Panc1 (cell line): ENCODE measurements around the gene SLC66A1. TPM values are rescaled to one million over a fixed set of nuclear protein-coding genes. Genes with fewer than 3 reads are reported as not detected.

Experiments used
- ATAC-seq: fragments of 200-7000 bp; cut with Tn5 transposase; 2 replicates; pipeline ENCODE4 v1.9.1; 2020; ENCODE audit warnings: mild to moderate bottlenecking, moderate library complexity
- BruUV-seq: library from RNA; stranded (reverse); fragments of 400-500 nt; replicated peaks from 2 replicates; lab custom pipeline; 2021; lab: Mats Ljungman, UMichigan
- CTCF ChIA-PET: fragments of 300-600 bp; sonication (Branson Sonifier 250); formaldehyde crosslinking; loops from one replicate; lab custom pipeline; 2022; ENCODE audit warnings: antibody characterized with exemption; lab: Charles Lee
- POLR2A ChIA-PET: fragments of 300-600 bp; sonication (Branson Sonifier 250); formaldehyde crosslinking; loops from one replicate; lab custom pipeline; 2022; ENCODE audit warnings: antibody characterized with exemption; lab: Charles Lee
- DNase-seq: peaks from one replicate; pipeline ENCODE4 v3.0.0-alpha.2; 2010; ENCODE audit warnings: low read depth, low spot score
- H3K27ac ChIP-seq: 2 replicates; pipeline ENCODE4 v1.5.1; 2011; ENCODE audit warnings: mild to moderate bottlenecking, low read length, inconsistent platforms
- H3K27me3 ChIP-seq: fragments of 200-500 bp; sonication (Bioruptor generic); 2 replicates; pipeline ENCODE4 v1.6.0; 2014; ENCODE audit warnings: low read length, inconsistent platforms; ENCODE audit not compliant: control insufficient read depth, insufficient read depth
- H3K36me3 ChIP-seq: fragments of 200-500 bp; sonication (Bioruptor generic); 2 replicates; pipeline ENCODE4 v1.5.1; 2014; ENCODE audit warnings: inconsistent platforms, mild to moderate bottlenecking, low read length, moderate library complexity; ENCODE audit not compliant: control insufficient read depth, insufficient read depth
- H3K4me1 ChIP-seq: 2 replicates; pipeline ENCODE4 v1.5.1; 2011; ENCODE audit warnings: inconsistent platforms, mild to moderate bottlenecking, low read length, moderate library complexity; ENCODE audit not compliant: control insufficient read depth, insufficient read depth
- H3K4me3 ChIP-seq, 2 experiments: 2 replicates each; pipeline ENCODE4 v1.5.1; 2011 to 2012; ENCODE audit warnings: low read depth in 2 of 2, low read length in 2 of 2, mild to moderate bottlenecking in 2 of 2, inconsistent platforms in 1 of 2, moderate library complexity in 1 of 2
- H3K9me3 ChIP-seq: fragments of 200-500 bp; sonication (Bioruptor generic); 2 replicates; pipeline ENCODE4 v1.5.1; 2014; ENCODE audit warnings: low read depth, mild to moderate bottlenecking, inconsistent platforms, low read length, moderate library complexity; ENCODE audit not compliant: control insufficient read depth, insufficient read depth
- POLR2AphosphoS5 ChIP-seq: IDR thresholded peaks from 2 replicates; pipeline ENCODE4 v1.6.1; 2012; ENCODE audit warnings: mild to moderate bottlenecking, low read depth, low read length, moderate library complexity
- SIN3A ChIP-seq: IDR thresholded peaks from 2 replicates; pipeline ENCODE4 v1.6.1; 2012; ENCODE audit warnings: low read depth, mild to moderate bottlenecking, low read length, moderate library complexity, borderline replicate concordance; ENCODE audit not compliant: insufficient read depth
- TCF7L2 ChIP-seq: IDR thresholded peaks from 2 replicates; pipeline ENCODE4 v1.6.1; 2011; ENCODE audit warnings: mild to moderate bottlenecking, low read depth, low read length, inconsistent platforms
- in situ Hi-C: cut with HindIII; loops from 2 replicates; pipeline ENCODE4 v1.10.0; 2016; ENCODE audit warnings: low sequenced_read_pairs, low pct_unique_long_range_greater_than_20kb
- intact Hi-C: fragments of 100-400 bp; cut with micrococcal nuclease; formaldehyde crosslinking; loops from one replicate; pipeline ENCODE4 v1.10.0; 2022; ENCODE audit not compliant: unreplicated experiment
- total RNA-seq: library from RNA; stranded (reverse); gene quantifications from one replicate; pipeline ENCODE4 v1.2.1, GENCODE V29; 2021; ENCODE audit not compliant: unreplicated experiment
- TF ChIP-seq, protein P1 (sequence below), 2 experiments: IDR thresholded peaks; 2 replicates each; pipeline ENCODE4 v1.6.1; 2011 to 2012; ENCODE audit warnings: low read depth in 2 of 2, control low read depth in 1 of 2, low read length in 1 of 2, mild to moderate bottlenecking in 1 of 2, moderate library complexity in 1 of 2; ENCODE audit not compliant: insufficient read depth in 1 of 2
- TF ChIP-seq, protein P2 (sequence below): fragments of 450-650 bp; IDR thresholded peaks from 2 replicates; pipeline ENCODE4 v1.5.1; 2017; ENCODE audit warnings: mild to moderate bottlenecking

The SLC66A1 gene
- total RNA-seq, 1 experiment from 2014 or later: 42.0 TPM

DNA sequence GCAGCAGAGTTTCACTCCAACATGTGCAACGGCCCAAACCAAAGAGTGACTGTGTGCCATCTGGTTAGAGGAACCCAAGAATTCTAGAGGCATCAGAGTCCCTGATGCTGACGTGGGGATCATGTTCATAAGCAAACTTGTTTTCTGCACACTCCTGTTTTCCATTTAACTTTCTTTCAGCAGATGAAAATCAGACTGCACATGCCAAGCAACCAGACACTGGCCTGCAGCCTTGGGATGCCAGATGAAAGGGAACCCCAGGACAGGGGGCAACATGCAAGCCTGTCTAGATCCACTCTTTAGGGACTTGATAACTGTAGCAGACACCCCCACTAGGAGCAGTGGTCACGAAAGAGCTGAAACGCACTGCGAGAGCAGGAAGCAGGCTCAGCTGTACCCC lies 56.8 kb downstream of the SLC66A1 start:
- BruUV-seq: no TSS peak
- ChIA-PET CTCF (no interaction called here), POLR2A (no interaction called here)
- no peaks in the 10 kb centered on the region for H3K9me3 ChIP-seq
- H3K27me3 ChIP-seq: no peaks in the 10 kb centered on the region
- ATAC-seq (no peak), DNase-seq (no peak)
- TF ChIP-seq SIN3A (no peak), TCF7L2 (no peak), POLR2AphosphoS5 (no peak)
- TF ChIP-seq, protein P1, sequence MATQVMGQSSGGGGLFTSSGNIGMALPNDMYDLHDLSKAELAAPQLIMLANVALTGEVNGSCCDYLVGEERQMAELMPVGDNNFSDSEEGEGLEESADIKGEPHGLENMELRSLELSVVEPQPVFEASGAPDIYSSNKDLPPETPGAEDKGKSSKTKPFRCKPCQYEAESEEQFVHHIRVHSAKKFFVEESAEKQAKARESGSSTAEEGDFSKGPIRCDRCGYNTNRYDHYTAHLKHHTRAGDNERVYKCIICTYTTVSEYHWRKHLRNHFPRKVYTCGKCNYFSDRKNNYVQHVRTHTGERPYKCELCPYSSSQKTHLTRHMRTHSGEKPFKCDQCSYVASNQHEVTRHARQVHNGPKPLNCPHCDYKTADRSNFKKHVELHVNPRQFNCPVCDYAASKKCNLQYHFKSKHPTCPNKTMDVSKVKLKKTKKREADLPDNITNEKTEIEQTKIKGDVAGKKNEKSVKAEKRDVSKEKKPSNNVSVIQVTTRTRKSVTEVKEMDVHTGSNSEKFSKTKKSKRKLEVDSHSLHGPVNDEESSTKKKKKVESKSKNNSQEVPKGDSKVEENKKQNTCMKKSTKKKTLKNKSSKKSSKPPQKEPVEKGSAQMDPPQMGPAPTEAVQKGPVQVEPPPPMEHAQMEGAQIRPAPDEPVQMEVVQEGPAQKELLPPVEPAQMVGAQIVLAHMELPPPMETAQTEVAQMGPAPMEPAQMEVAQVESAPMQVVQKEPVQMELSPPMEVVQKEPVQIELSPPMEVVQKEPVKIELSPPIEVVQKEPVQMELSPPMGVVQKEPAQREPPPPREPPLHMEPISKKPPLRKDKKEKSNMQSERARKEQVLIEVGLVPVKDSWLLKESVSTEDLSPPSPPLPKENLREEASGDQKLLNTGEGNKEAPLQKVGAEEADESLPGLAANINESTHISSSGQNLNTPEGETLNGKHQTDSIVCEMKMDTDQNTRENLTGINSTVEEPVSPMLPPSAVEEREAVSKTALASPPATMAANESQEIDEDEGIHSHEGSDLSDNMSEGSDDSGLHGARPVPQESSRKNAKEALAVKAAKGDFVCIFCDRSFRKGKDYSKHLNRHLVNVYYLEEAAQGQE (IDR thresholded peaks at IDR 0.05; ENCODE audit: insufficient read depth in 1 of 2, low read depth in 2 of 2, low read length in 1 of 2): no peak
- TF ChIP-seq, protein P2, sequence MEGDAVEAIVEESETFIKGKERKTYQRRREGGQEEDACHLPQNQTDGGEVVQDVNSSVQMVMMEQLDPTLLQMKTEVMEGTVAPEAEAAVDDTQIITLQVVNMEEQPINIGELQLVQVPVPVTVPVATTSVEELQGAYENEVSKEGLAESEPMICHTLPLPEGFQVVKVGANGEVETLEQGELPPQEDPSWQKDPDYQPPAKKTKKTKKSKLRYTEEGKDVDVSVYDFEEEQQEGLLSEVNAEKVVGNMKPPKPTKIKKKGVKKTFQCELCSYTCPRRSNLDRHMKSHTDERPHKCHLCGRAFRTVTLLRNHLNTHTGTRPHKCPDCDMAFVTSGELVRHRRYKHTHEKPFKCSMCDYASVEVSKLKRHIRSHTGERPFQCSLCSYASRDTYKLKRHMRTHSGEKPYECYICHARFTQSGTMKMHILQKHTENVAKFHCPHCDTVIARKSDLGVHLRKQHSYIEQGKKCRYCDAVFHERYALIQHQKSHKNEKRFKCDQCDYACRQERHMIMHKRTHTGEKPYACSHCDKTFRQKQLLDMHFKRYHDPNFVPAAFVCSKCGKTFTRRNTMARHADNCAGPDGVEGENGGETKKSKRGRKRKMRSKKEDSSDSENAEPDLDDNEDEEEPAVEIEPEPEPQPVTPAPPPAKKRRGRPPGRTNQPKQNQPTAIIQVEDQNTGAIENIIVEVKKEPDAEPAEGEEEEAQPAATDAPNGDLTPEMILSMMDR: no peak
- no peaks in the 10 kb centered on the region for H3K36me3 ChIP-seq
- H3K4me1 ChIP-seq: peaks cover 10% of the 10 kb centered on the region
- no peak overlapping the region for H3K4me3 ChIP-seq
- no peak overlapping the region for H3K27ac ChIP-seq
- intact Hi-C loops (no loop called here), in situ Hi-C loops (no loop called here)

DNA sequence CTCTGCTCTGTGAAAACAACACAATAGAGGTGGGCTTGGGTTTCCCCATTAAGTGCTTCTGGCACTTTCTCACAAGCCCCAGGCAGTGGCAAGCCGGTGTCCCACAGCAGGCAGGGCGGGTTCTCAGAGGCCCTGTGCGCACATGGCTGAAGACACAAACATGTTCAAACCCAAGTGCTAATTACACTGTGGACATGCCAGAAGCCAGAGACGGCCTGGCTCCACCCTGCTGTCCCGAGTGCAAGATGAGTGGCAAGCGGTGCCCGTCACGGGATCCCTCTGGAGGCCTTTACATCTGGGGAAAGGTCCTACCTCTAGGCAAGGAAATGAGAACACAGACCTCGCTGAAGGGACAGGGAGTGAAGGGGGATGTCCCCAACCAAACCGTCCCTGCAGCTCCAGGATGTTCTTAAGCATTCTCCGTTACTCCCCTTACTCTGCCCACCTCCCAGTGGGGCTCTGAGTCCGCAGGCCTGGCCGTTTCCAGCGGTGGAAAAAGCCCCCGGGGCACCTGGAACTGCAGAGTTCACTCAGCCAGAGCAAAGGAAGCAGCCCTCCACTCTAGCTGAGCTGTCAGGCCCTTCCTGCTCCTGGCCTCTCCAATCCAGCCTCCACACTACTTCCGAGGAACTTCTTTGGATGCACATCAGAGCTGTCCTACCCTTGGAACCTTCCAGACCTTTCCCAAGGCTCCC lies 57.4 kb downstream of the SLC66A1 start:
- H3K36me3 ChIP-seq: no peaks in the 10 kb centered on the region
- TF ChIP-seq, protein P1 (IDR thresholded peaks at IDR 0.05; ENCODE audit: insufficient read depth in 1 of 2, low read depth in 2 of 2, low read length in 1 of 2): no peak
- TF ChIP-seq POLR2AphosphoS5 (no peak), TCF7L2 (no peak), SIN3A (no peak)
- TF ChIP-seq, protein P2: no peak
- ChIA-PET CTCF (no interaction called here), POLR2A (no interaction called here)
- BruUV-seq: no TSS peak
- in situ Hi-C loops (no loop called here), intact Hi-C loops (no loop called here)
- H3K4me1 ChIP-seq: peaks cover 10% of the 10 kb centered on the region
- ATAC-seq (no peak), DNase-seq (no peak)
- H3K27me3 ChIP-seq: no peaks in the 10 kb centered on the region
- no peaks in the 10 kb centered on the region for H3K9me3 ChIP-seq
- no peak overlapping the region for H3K27ac ChIP-seq
- no peak overlapping the region for H3K4me3 ChIP-seq
